A673 (cell line): Measurements from ENCODE around the gene DENND1A. TPM values are rescaled to one million over a fixed set of nuclear protein-coding genes. Genes with fewer than 3 reads are reported as not detected.

ENCODE experiments used
- BruUV-seq: library from RNA; stranded (reverse); fragments of 400-500 nt; replicated peaks from 2 replicates; lab custom pipeline; 2021; lab: Mats Ljungman, UMichigan
- CTCF ChIA-PET: fragments of 300-600 bp; sonication (Branson Sonifier 250); formaldehyde crosslinking; loops from one replicate; lab custom pipeline; 2022; ENCODE audit warnings: antibody characterized with exemption; lab: Charles Lee
- POLR2A ChIA-PET: fragments of 300-600 bp; sonication (Branson Sonifier 250); formaldehyde crosslinking; loops from one replicate; lab custom pipeline; 2022; ENCODE audit warnings: antibody characterized with exemption; ENCODE audit not compliant: low non-redundant PET; lab: Charles Lee
- DNase-seq: peaks from one replicate; pipeline ENCODE4 v3.0.0-alpha.2; 2015; ENCODE audit warnings: low spot score
- H3K27ac ChIP-seq: fragments of 200-600 bp; sonication (generic); 2 replicates; pipeline ENCODE4 v1.5.1; 2016; ENCODE audit warnings: mixed run types, low read depth, mild to moderate bottlenecking, mixed read lengths, antibody characterized with exemption, low read length; ENCODE audit not compliant: poor library complexity, severe bottlenecking
- H3K27me3 ChIP-seq: fragments of 200-600 bp; sonication (generic); replicated peaks from 2 replicates; pipeline ENCODE4 v1.6.1; 2017; ENCODE audit warnings: mixed run types, low read depth, mild to moderate bottlenecking, mixed read lengths, antibody characterized with exemption, low read length; ENCODE audit not compliant: insufficient read depth, poor library complexity
- H3K36me3 ChIP-seq: fragments of 200-600 bp; sonication (generic); 2 replicates; pipeline ENCODE4 v1.6.1; 2016; ENCODE audit warnings: mixed run types, mild to moderate bottlenecking, mixed read lengths, antibody characterized with exemption, low read length; ENCODE audit not compliant: insufficient read depth, poor library complexity, severe bottlenecking
- H3K4me1 ChIP-seq: fragments of 200-600 bp; sonication (generic); 2 replicates; pipeline ENCODE4 v1.6.1; 2017; ENCODE audit warnings: mixed run types, mild to moderate bottlenecking, mixed read lengths, antibody characterized with exemption, low read length; ENCODE audit not compliant: insufficient read depth, poor library complexity, severe bottlenecking
- H3K4me3 ChIP-seq: fragments of 200-600 bp; sonication (generic); 2 replicates; pipeline ENCODE4 v1.5.1; 2016; ENCODE audit warnings: low read depth, mixed run types, mild to moderate bottlenecking, mixed read lengths, low read length; ENCODE audit not compliant: poor library complexity, severe bottlenecking
- H3K9me3 ChIP-seq: fragments of 200-600 bp; sonication (generic); 2 replicates; pipeline ENCODE4 v1.6.1; 2016; ENCODE audit warnings: mixed run types, low read depth, mild to moderate bottlenecking, mixed read lengths, antibody characterized with exemption, low read length; ENCODE audit not compliant: poor library complexity, severe bottlenecking
- CTCF ChIP-seq: fragments of 300-800, 200-600 bp; sonication (generic); conservative IDR thresholded peaks from 2 replicates; pipeline ENCODE4 v1.5.1; 2017; ENCODE audit warnings: low read depth, mild to moderate bottlenecking, antibody characterized with exemption, low read length, moderate library complexity, mixed read lengths
- EZH2 ChIP-seq: fragments of 200-600 bp; sonication (generic); IDR thresholded peaks from 2 replicates; pipeline ENCODE4 v1.6.1; 2017; ENCODE audit warnings: borderline replicate concordance, low read depth, mild to moderate bottlenecking, mixed read lengths, antibody characterized with exemption, low read length; ENCODE audit not compliant: poor library complexity, severe bottlenecking
- intact Hi-C: fragments of 100-400 bp; cut with micrococcal nuclease; formaldehyde crosslinking; loops from one replicate; pipeline ENCODE4 v1.10.0; 2022; ENCODE audit not compliant: unreplicated experiment
- total RNA-seq: library from RNA; stranded (reverse); gene quantifications from 2 replicates; pipeline ENCODE4 v1.2.3, GENCODE V29; 2021

DENND1A gene
- total RNA-seq, 1 experiment from 2014 or later, result 12.0 TPM

DNA sequence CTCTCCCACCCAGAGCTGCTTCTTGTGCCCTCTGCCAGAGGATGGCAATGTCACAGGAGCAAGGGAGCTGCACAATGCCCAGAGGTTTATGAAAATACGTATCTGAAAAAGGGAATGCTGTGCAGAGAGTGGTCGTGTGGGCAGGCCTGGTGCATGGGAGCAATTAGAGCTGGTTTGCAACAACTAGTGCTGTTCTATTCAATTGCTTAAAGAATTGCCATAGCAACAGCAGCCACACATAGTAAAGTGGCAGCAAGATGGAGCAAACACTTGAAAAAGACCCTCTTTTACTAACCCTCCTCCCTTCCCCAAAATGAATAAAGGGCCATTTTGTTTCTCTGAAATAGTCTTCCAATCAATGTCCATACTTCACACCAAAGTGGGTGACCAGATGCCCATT is 407.7 kb downstream of the DENND1A start:
- H3K27ac ChIP-seq, result no peak overlapping the region
- no TSS peak for BruUV-seq
- H3K36me3 ChIP-seq, result no peaks in the 10 kb centered on the region
- no peaks in the 10 kb centered on the region for H3K27me3 ChIP-seq
- no peaks in the 10 kb centered on the region for H3K4me1 ChIP-seq
- POLR2A ChIA-PET, result no interaction called here
- TF ChIP-seq CTCF (no peak), EZH2 (no peak)
- DNase-seq, result no peak
- intact Hi-C loops, result no loop called here
- H3K4me3 ChIP-seq, result no peak overlapping the region
- no peaks in the 10 kb centered on the region for H3K9me3 ChIP-seq
- CTCF ChIA-PET, result no interaction called here

DNA sequence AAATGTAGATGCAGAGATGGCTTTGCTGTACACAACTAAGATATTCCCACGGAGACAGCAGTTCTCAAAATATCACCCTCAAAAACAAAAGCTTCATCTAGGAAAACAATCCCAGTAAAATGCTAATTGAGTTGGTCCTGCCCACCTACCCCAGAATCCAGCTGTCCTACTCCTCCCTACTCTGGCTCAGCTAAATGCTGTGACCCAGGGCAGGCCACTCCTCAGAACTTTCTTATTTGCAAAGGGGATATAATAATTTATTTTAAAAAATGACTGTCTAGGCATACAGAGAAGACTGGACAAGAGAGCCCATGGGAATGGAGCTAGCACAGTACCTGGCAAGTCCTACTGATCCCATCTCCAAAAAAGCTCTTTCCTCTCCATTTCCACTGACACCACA is 411.6 kb downstream of the DENND1A start:
- Histone ChIP-seq H3K36me3 (no peaks in the 10 kb centered on the region), H3K4me1 (no peaks in the 10 kb centered on the region), H3K4me3 (no peak overlapping the region), H3K9me3 (no peaks in the 10 kb centered on the region), H3K27me3 (no peaks in the 10 kb centered on the region), H3K27ac (no peak overlapping the region)
- intact Hi-C loops, result no loop called here
- CTCF ChIA-PET, result no interaction called here
- TF ChIP-seq EZH2 (no peak), CTCF (no peak)
- BruUV-seq, result no TSS peak
- POLR2A ChIA-PET, result interaction anchor here (0.6 kb wide), 1 partner anchor 713 kb away, joined by 5 read pairs; no protein-coding TSS in a partner anchor
- DNase-seq, result no peak

DNA sequence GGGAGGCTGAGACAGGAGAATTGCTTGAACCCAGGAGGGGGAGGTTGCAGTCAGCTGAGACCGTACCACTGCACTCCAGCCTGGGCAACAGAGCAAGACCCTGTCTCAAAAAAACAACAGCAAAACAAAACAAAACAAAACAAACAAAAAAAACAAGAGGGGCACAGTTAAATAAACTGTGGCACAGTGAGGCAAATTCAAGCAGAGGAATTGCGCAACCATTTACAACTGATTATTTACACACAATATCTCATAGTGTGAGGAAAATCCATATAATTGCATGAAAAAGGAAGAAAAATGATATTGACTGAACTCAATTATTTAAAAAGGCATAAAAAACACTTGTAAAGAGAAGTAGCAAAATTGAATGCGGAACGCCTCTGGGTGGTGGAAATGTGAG is 412.4 kb downstream of the DENND1A start:
- BruUV-seq, result no TSS peak
- no peak overlapping the region for H3K27ac ChIP-seq
- intact Hi-C loops, result no loop called here

More for the DNA sequence above, 412.4 kb downstream of the DENND1A start:
- no peaks in the 10 kb centered on the region for H3K27me3 ChIP-seq
- H3K9me3 ChIP-seq, result no peaks in the 10 kb centered on the region
- TF ChIP-seq CTCF (no peak), EZH2 (no peak)
- POLR2A ChIA-PET, result no interaction called here
- H3K4me1 ChIP-seq, result no peaks in the 10 kb centered on the region
- DNase-seq, result no peak
- no peak overlapping the region for H3K4me3 ChIP-seq
- no peaks in the 10 kb centered on the region for H3K36me3 ChIP-seq
- CTCF ChIA-PET, result no interaction called here
